GM19035 (cell line): ENCODE measurements around the gene TNRC6B.
"Not testable (repeated sequence)": the region's sequence is repeated elsewhere in the genome, so short reads cannot be mapped to it uniquely, and the experiment has no call there.

Experiments used
- ATAC-seq: cut with Tn5 transposase; IDR thresholded peaks from one replicate; pipeline ENCODE4 v1.9.1; 2021; ENCODE audit not compliant: unreplicated experiment

The TNRC6B gene

GRCh38 chr22:40181323-40181722 is 3.6 kb downstream of the TNRC6B start:
- no peak for ATAC-seq

GRCh38 chr22:40182231-40182835 is 4.6 kb downstream of the TNRC6B start:
- ATAC-seq, result no peak

GRCh38 chr22:40183029-40183581 is 5.4 kb downstream of the TNRC6B start:
- ATAC-seq, result no peak

GRCh38 chr22:40183603-40184002 is 5.9 kb downstream of the TNRC6B start:
- ATAC-seq, result not testable (repeated sequence)

GRCh38 chr22:40187389-40187788 is 9.7 kb downstream of the TNRC6B start:
- ATAC-seq, result no peak

- no peak for ATAC-seq
These were observed 12.3 kb downstream of the TNRC6B start for GRCh38 chr22:40189997-40190396.

DNA sequence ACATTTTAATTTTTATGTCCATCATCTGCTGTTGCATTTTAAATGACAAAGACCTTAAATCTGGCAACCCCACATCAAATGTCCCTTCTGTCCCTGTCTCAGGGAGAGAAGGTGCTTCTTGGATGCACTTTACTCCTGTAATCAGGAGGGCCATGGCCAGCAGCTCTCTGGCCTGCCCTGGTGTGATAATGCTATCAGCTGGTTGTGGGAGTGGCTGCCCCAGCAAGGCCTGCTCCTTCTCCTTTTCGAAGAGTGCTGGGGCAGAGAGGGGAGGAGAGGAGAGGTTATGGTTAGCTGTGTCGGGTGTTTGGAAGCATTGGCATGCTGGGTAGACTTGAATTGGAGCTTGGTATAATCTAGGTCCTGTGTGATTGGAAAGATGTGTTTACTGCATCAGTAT is 12.8 kb downstream of the TNRC6B start:
- no peak for ATAC-seq

DNA sequence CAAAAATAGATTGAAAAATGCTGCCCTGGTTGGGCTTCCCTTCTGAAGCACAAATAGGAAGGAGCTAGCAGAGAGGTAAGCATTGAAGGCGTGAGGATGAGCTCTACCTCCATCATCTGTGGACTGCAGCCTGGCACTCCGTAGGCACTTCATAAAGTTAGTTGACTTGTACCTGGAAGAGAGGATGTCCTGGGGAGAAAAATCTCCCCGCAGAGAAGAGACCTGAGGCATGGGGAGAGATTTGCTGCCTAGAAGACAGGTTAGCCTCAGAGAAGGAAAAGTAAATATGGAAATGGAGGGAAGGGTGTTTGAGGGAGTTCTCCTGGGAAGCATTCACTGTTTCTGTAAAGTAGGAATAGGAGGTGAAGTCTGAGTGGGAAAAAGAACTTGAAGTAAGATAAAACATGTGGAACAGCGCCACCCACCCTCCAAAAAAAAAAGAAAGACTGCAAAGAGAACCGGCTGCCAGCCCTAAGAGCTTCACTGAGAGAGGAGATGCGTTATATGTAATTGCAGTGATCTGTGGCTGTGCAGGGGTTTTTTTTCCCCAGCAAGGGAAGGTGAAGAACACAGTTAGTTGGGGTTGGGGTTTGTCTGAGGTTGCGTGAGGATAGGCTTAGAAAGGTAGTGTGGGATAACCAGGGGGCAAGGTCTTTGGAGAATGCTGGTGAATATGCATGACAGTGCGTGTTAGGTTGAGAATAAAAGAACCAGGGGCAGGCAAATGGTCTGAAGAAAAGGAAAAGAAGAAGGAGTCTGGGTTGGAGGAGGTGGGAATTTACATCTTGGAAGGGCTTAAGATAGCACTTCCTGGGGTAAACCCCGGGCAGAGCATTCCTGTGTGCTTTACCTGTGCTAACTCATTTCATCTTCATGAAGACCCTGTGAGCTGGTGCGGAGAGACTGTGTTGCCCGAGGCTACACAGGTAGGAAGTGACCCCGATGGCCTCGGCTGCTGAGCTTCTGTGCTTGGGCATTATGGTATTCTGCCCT is 16.0 kb downstream of the TNRC6B start:
- ATAC-seq, result no peak

- no peak for ATAC-seq
These were observed 16.9 kb downstream of the TNRC6B start for GRCh38 chr22:40194656-40195055.

GRCh38 chr22:40196628-40197360 is 19.1 kb downstream of the TNRC6B start:
- no peak for ATAC-seq

DNA sequence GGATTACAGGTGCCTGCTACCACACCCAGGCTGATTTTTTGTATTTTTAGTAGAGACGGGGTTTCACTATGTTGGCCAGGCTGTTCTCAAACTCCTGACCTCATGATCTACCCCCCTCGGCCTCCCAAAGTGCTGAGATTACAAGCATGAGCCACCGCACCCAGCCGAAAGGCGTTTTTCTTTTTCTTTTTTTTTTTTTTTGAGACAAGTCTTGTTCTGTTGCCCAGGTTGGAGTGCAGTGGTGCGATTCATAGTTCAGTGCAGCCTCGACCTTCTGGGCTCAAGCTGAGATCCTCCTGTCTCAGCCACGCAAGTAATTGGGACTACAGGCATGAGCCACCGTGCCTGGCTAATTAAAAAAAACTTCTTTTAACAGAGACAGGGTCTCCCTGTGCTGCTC is 19.7 kb downstream of the TNRC6B start:
- ATAC-seq, result not testable (repeated sequence)

GRCh38 chr22:40198733-40199132 is 21.0 kb downstream of the TNRC6B start:
- no peak for ATAC-seq

DNA sequence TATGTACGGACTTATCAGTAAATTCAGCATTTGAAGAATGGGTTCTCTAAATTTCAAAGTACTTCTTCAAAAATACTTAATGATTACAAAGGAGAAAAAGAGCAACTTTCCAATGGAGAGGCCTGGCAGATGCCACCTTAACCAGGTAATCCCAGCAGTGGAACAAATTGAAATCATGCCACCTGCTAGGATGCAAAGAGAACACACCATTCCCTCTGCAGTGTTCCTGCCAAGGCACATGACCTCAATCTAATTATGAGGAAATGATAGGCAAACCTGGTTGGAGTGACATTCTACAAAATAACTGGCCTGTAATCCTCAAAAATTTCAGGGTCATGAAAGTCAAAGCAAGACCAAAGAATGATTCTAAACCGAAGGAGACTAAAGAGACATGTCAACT is 21.5 kb downstream of the TNRC6B start:
- ATAC-seq, result no peak

DNA sequence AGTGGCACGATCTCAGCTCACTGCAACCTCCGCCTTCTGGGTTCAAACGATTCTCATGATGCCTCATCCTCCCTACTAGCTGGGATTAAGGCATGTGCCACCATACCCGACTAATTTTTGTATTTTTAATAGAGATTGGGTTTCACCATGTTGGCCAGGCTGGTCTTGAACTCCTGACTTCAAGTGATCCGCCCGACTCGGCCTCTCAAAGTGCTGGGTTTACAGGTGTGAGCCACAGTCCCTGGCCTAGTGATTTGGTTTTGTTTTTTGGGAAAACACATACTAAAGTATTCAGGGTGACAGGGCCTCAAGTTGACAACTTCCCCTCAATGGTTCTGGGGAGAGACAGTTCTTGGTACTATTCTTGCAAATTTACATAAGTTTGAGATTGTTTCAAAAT is 22.1 kb downstream of the TNRC6B start:
- ATAC-seq, result no peak

DNA sequence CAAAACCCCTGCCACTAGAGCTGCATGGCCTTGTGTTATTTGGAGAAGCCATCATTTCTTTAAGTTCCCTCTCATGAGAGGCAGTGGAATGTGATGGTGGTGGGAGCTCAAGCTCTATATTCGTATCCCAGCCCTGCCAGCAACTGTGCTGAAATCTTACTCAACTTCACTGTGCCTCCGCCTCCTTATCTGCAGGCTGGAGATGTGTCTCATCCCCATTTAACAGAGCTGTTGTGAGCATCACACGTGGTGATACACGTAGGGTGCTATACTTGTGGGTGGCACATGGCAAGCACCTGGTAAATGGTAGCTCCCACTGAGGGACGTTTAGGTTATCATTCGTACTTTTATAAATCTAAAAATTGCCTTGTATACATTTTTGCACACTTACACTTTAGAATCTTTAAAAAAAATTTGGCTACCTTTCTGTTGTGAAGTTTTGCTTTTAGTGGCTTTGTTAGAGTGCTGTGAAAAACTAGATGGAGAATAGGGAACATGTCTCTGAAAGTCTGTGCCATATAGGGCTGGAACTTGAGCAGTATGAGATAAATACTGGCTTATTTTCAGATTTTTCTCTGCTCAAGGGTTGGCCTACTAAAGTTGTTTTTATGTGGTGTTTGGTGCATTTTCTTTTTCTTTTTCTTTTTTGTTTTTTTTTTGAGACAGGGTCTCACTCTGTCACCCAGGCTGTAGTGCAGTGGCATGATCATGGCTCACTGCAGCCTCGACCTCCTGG is 23.2 kb downstream of the TNRC6B start:
- no peak for ATAC-seq

GRCh38 chr22:40202225-40202944 is 24.7 kb downstream of the TNRC6B start:
- ATAC-seq, result no peak

DNA sequence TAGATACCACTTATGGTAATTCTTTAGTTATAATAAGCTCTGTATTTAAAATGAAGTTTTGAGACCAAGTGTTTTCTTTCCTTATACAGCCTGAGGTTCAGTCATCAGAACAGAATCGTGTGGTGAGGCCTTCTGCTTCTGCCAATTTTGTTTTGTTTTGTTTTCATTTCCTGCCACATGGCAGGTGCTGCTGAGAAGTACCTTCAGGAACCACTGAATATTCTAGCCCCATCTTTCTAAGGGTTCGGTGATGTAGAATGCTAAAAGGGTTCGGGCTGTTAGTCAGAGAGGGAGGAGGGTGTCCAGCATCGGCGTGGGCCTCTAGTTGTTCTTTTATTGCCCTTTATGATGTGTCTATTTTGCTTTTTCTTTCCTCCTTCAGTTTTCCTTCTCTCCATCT is 25.8 kb downstream of the TNRC6B start:
- ATAC-seq, result no peak

- no peak for ATAC-seq
These were observed 26.8 kb downstream of the TNRC6B start for GRCh38 chr22:40204321-40205116.

DNA sequence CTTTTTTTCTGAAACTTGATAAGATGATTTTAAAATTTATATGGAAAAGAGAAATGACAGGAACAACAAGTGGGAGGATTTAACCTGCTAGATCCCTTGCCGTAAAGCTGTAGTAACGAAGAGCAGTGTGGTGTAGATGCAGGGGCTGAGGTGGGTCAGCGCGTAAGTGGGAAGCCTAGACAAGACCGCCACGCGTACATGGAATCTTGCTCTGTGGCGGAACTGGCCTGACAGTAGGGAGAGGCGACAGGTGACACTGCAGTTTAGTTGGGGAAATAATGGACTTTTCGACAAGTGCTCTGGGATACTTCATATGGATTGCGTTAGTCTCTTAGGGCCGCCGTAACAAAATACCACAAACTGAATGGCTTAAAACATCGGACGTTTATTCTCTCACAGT is 28.8 kb downstream of the TNRC6B start:
- ATAC-seq, result no peak
